ENCODE results near the gene TUBG1. TPM values are rescaled to one million over a fixed set of nuclear protein-coding genes. Genes with fewer than 3 reads are reported as not detected.
"Not testable (repeated sequence)": the region's sequence is repeated elsewhere in the genome, so short reads cannot be mapped to it uniquely, and the experiment has no call there.

Gene TUBG1
- total and polyA plus RNA-seq, 9 of the 15 experiments (the other 6 are each of a cell fraction or from before 2014, with no cell fraction given): 33.1 to 147 (median 66.0) TPM

DNA sequence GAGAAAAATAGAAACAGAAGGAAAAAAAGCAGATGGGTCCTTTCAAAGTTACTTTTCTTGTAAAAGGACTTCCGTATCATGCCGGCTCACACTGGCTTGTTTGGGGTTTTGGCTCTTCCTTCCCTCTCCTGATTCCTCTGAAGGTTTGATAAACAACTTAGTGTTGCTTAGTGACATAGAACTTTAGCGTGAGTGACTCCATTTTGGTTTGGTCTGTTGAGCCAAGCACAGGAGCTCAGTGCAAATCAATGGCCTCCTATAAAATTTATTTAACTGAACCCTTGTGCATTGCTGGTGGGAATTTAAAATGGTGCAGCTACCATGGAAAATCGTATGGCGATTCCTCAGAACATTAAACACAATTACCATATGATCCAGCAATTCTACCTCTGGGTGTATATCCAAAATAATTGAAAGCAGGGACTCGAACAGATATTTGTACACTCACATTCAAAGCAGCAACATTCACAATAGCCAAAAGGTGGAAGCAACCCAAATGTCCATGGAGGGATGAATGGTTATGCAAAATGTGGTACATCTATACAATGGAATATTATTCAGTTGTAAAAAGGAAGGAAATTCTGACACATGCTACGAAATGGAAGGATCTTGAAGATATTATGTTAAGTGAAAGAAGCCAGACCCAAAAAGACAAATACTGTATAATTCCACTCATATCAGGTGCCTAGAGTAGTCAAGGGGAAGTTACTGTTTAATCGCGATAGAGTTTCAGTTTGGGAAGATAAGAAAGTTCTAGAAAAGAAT, 48.5 kb downstream of the TUBG1 start (continued):
- TF ChIP-seq, protein P1, sequence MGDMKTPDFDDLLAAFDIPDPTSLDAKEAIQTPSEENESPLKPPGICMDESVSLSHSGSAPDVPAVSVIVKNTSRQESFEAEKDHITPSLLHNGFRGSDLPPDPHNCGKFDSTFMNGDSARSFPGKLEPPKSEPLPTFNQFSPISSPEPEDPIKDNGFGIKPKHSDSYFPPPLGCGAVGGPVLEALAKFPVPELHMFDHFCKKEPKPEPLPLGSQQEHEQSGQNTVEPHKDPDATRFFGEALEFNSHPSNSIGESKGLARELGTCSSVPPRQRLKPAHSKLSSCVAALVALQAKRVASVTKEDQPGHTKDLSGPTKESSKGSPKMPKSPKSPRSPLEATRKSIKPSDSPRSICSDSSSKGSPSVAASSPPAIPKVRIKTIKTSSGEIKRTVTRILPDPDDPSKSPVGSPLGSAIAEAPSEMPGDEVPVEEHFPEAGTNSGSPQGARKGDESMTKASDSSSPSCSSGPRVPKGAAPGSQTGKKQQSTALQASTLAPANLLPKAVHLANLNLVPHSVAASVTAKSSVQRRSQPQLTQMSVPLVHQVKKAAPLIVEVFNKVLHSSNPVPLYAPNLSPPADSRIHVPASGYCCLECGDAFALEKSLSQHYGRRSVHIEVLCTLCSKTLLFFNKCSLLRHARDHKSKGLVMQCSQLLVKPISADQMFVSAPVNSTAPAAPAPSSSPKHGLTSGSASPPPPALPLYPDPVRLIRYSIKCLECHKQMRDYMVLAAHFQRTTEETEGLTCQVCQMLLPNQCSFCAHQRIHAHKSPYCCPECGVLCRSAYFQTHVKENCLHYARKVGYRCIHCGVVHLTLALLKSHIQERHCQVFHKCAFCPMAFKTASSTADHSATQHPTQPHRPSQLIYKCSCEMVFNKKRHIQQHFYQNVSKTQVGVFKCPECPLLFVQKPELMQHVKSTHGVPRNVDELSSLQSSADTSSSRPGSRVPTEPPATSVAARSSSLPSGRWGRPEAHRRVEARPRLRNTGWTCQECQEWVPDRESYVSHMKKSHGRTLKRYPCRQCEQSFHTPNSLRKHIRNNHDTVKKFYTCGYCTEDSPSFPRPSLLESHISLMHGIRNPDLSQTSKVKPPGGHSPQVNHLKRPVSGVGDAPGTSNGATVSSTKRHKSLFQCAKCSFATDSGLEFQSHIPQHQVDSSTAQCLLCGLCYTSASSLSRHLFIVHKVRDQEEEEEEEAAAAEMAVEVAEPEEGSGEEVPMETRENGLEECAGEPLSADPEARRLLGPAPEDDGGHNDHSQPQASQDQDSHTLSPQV (IDR thresholded peaks at IDR 0.05): peak; percentile 90
- TF ChIP-seq NR1H2 (CRISPR knock-in tag; IDR thresholded peaks at IDR 0.05) (no peak), POLR2A (conservative IDR thresholded peaks at IDR 0.05) (no peak)

DNA sequence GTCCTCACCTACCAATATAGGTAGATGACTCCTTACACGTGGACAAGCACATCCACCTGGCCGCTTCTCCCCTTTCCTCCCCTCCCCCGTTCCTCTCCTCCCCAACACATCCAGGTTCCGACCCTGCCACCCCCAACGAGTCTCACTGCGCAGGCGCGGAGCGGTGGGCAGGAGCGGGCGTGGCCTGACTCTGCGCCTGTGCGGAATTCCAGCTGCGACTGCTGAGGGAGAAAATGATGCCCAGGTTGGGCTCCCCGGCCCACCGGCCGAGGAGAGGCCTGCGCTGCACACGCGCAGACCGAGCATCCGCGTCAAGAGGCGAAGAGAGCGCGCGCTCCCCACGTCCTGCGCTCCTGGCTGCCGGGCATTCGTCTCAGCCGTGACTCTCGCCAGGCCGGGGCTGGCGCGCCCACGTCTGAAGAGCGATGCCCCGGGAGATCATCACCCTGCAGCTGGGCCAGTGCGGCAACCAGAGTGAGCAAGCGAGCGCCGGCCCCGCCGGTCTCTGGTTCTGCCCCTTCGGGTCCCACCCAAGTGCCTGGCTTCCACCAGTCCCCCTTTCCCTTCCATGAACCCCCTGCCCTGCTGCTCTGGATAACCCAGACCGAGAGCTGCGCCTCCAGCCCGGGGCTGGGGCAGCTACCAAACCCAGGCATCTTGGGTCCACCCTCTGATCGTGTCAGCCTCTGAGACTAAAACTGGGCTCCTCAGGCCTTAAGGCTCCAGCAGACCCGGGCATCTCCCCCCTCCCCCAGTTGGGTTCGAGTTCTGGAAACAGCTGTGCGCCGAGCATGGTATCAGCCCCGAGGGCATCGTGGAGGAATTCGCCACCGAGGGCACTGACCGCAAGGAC, 49.8 kb downstream of the TUBG1 start, which contains the start of gene TUBG2:
TSS of gene TUBG2 (plus strand) at position 206 of the 853 bp plus-strand sequence. CDS start at position 426, 220 bp downstream.
- ChIA-PET CTCF (ENCODE audit: low intra/inter-chr PET ratio) (no interaction called here), POLR2A (interaction anchor here (1.1 kb wide), 1 partner anchor 17 kb away, joined by 4 read pairs; the partner anchor contains the start of gene PLEKHH3)
- no peak for TF ChIP-seq GABPA (tag; conservative IDR thresholded peaks at IDR 0.05; ENCODE audit: low read depth)
- 0 out of 2 replicates have a peak, but pooled peaks have one; percentile 25 for TF ChIP-seq HNRNPL (IDR thresholded peaks at IDR 0.05; ENCODE audit: low read depth, low read length)
- no peak within 1 kb of the TSS for H3K4me3 ChIP-seq
- DNase-seq (ENCODE audit: extremely low read depth in 1 of 4, low spot score in 3 of 4) (no peak), ATAC-seq (no peak), FAIRE-seq (no peak)
- WGBS (ENCODE audit: insufficient coverage, low coverage, missing lambda C conversion rate): 91% methylated on average over 28 of the region's 59 CpGs
- H3K79me2 ChIP-seq (ENCODE audit: control insufficient read depth, insufficient read depth, low read length): no peaks in the 10 kb centered on the region
- BruUV-seq (replicated peaks): no TSS peak
- H4K20me1 ChIP-seq (replicated peaks; ENCODE audit: control insufficient read depth, insufficient read depth, low read length): no peaks in the 10 kb centered on the region
- H3K4me2 ChIP-seq (ENCODE audit: insufficient read depth, low read length): no peak within 1 kb of the TSS
- no peaks in the 10 kb centered on the region for H3K9me3 ChIP-seq (replicated peaks; ENCODE audit: control insufficient read depth, insufficient read depth, low read depth, low read length)
- H3K9me1 ChIP-seq (ENCODE audit: control insufficient read depth, insufficient read depth, low read length): no peaks in the 10 kb centered on the region
- in situ Hi-C loops (cut with MboI): no loop called here
- no peaks in the 10 kb centered on the region for H3K36me3 ChIP-seq (ENCODE audit: control insufficient read depth, insufficient read depth, low read length)
- no peak within 1 kb of the TSS for H3K27ac ChIP-seq (ENCODE audit: extremely low read depth, low read depth, low read length)
- H2AFZ ChIP-seq (ENCODE audit: low read depth, low read length): no peak within 1 kb of the TSS
- H3K9ac ChIP-seq (ENCODE audit: insufficient read depth in 1 of 2, low read depth in 2 of 2, low read length in 2 of 2): peak within 1 kb of the TSS in 1 of 2 experiments; percentile 32; a peak in 1 of 4 replicates
- intact Hi-C loops (cut with micrococcal nuclease): no loop called here
- peaks cover 14 to 18% of the 10 kb centered on the region in 2 experiments for H3K4me1 ChIP-seq (replicated peaks in 1 of 2; ENCODE audit: control insufficient read depth in 2 of 2, insufficient read depth in 2 of 2, low read length in 2 of 2)
- H3K27me3 ChIP-seq (ENCODE audit: control insufficient read depth in 2 of 2, insufficient read depth in 2 of 2, low read length in 2 of 2): no peaks in the 10 kb centered on the region

DNA sequence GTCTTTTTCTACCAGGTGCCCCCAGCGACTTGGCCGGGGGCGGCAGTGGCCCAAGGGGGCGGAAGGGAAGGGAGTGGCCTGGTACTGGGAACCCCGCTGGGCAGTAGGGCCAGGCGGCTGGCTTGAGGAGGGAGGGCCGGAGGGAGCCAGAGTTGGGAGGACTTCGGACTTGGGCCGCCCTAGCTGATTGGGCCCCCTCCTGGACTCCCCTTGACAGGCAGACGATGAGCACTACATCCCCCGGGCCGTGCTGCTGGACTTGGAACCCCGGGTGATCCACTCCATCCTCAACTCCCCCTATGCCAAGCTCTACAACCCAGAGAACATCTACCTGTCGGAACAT, 50.4 kb downstream of the TUBG1 start:
- H4K20me1 ChIP-seq (replicated peaks; ENCODE audit: control insufficient read depth, insufficient read depth, low read length); H3K27me3 ChIP-seq (ENCODE audit: control insufficient read depth in 2 of 2, insufficient read depth in 2 of 2, low read length in 2 of 2); BruUV-seq (replicated peaks); H3K79me2 ChIP-seq (ENCODE audit: control insufficient read depth, insufficient read depth, low read length); intact Hi-C loops (cut with micrococcal nuclease); DNase-seq (ENCODE audit: extremely low read depth in 1 of 4, low spot score in 3 of 4); in situ Hi-C loops (cut with MboI); H3K27ac ChIP-seq (ENCODE audit: extremely low read depth, low read depth, low read length); H3K9me1 ChIP-seq (ENCODE audit: control insufficient read depth, insufficient read depth, low read length); H2AFZ ChIP-seq (ENCODE audit: low read depth, low read length); FAIRE-seq; CTCF ChIA-PET (ENCODE audit: low intra/inter-chr PET ratio); H3K4me2 ChIP-seq (ENCODE audit: insufficient read depth, low read length); H3K9ac ChIP-seq (ENCODE audit: insufficient read depth in 1 of 2, low read depth in 2 of 2, low read length in 2 of 2); H3K36me3 ChIP-seq (ENCODE audit: control insufficient read depth, insufficient read depth, low read length); H3K4me3 ChIP-seq; H3K9me3 ChIP-seq (replicated peaks; ENCODE audit: control insufficient read depth, insufficient read depth, low read depth, low read length): not testable (repeated sequence)
- peaks cover 14 to 18% of the 10 kb centered on the region in 2 experiments for H3K4me1 ChIP-seq (replicated peaks in 1 of 2; ENCODE audit: control insufficient read depth in 2 of 2, insufficient read depth in 2 of 2, low read length in 2 of 2)
- POLR2A ChIA-PET: interaction anchor here (1.1 kb wide), 1 partner anchor 17 kb away, joined by 4 read pairs; the partner anchor contains the start of gene PLEKHH3
- WGBS (ENCODE audit: insufficient coverage, low coverage, missing lambda C conversion rate): no CpG with 5 or more reads among the region's 14 CpGs
- peak; percentile 59 for ATAC-seq
